Liver (tissue), 9 donors: Measurements from ENCODE around the gene PDZD2. TPM values are rescaled to one million over a fixed set of nuclear protein-coding genes. Genes with fewer than 3 reads are reported as not detected.

ENCODE experiments used
- DNase-seq: peaks from one replicate; pipeline ENCODE4 v3.0.0-alpha.2; 2017; ENCODE audit warnings: low spot score
- H3K27ac ChIP-seq, 2 donors: one replicate each; pipeline ENCODE4 v1.7.0; 2013; ENCODE audit warnings: inconsistent platforms in 2 of 2, low read length in 2 of 2, control low read depth in 1 of 2, low read depth in 1 of 2, mild to moderate bottlenecking in 1 of 2
- H3K27me3 ChIP-seq, 4 donors: one replicate each; pipeline versions ENCODE4 v1.6.1 to v1.7.0; 2013; ENCODE audit warnings: low read length in 3 of 4, inconsistent platforms in 1 of 4, mild to moderate bottlenecking in 1 of 4, moderate library complexity in 1 of 4; ENCODE audit not compliant: control insufficient read depth in 4 of 4, insufficient read depth in 4 of 4
- H3K36me3 ChIP-seq, 4 donors: one replicate each; pipeline versions ENCODE4 v1.6.1 to v1.7.0; 2013; ENCODE audit warnings: low read length in 3 of 4, mild to moderate bottlenecking in 3 of 4, low read depth in 1 of 4, moderate library complexity in 1 of 4; ENCODE audit not compliant: control insufficient read depth in 4 of 4, insufficient read depth in 3 of 4
- H3K4me1 ChIP-seq, 4 donors: one replicate each; pipeline versions ENCODE4 v1.6.1 to v1.7.0; 2013; ENCODE audit warnings: low read length in 3 of 4, mild to moderate bottlenecking in 3 of 4, moderate library complexity in 1 of 4; ENCODE audit not compliant: control insufficient read depth in 4 of 4, insufficient read depth in 4 of 4
- H3K4me3 ChIP-seq, 3 donors: one replicate each; pipeline versions ENCODE4 v1.6.1 to v1.7.0; 2013; ENCODE audit warnings: low read length in 3 of 3, control low read depth in 1 of 3, low read depth in 1 of 3, mild to moderate bottlenecking in 1 of 3
- H3K9ac ChIP-seq, 2 donors: one replicate each; pipeline ENCODE4 v1.7.0; 2013; ENCODE audit warnings: low read length in 2 of 2, mild to moderate bottlenecking in 2 of 2, moderate library complexity in 2 of 2, control low read depth in 1 of 2, low read depth in 1 of 2
- H3K9me3 ChIP-seq, 4 donors: one replicate each; pipeline versions ENCODE4 v1.6.1 to v1.7.0; 2013; ENCODE audit warnings: low read length in 3 of 4; ENCODE audit not compliant: control insufficient read depth in 4 of 4
- ATF3 ChIP-seq: IDR thresholded peaks from 2 replicates; pipeline ENCODE4 v1.6.1; 2016; ENCODE audit warnings: antibody characterized with exemption
- EGR1 ChIP-seq, 2 donors: IDR thresholded peaks; 2 replicates each; pipeline ENCODE4 v1.6.1; 2016 to 2018; ENCODE audit warnings: antibody characterized with exemption in 2 of 2, low read depth in 2 of 2
- FOXA1 ChIP-seq: IDR thresholded peaks from 2 replicates; pipeline ENCODE4 v1.6.1; 2016; ENCODE audit warnings: antibody characterized with exemption
- FOXA2 ChIP-seq: IDR thresholded peaks from 2 replicates; pipeline ENCODE4 v1.6.1; 2016; ENCODE audit warnings: antibody characterized with exemption
- HNF4G ChIP-seq: IDR thresholded peaks from 2 replicates; pipeline ENCODE4 v1.6.1; 2016; ENCODE audit warnings: antibody characterized with exemption
- JUND ChIP-seq, 2 donors: IDR thresholded peaks; 2 replicates each; pipeline ENCODE4 v1.6.1; 2016; ENCODE audit warnings: antibody characterized with exemption in 2 of 2
- NR2F2 ChIP-seq: IDR thresholded peaks from 2 replicates; pipeline ENCODE4 v1.6.1; 2016; ENCODE audit warnings: antibody characterized with exemption
- RAD21 ChIP-seq, 2 donors: IDR thresholded peaks; 2 replicates each; pipeline ENCODE4 v1.6.1; 2016; ENCODE audit warnings: antibody characterized with exemption in 2 of 2, mild to moderate bottlenecking in 2 of 2
- REST ChIP-seq: IDR thresholded peaks from 2 replicates; pipeline ENCODE4 v1.6.1; 2016; ENCODE audit warnings: antibody characterized with exemption, mild to moderate bottlenecking
- RXRA ChIP-seq, 2 donors: IDR thresholded peaks; 2 replicates each; pipeline ENCODE4 v1.6.1; 2017 to 2018; ENCODE audit warnings: antibody characterized with exemption in 2 of 2, mild to moderate bottlenecking in 1 of 2
- TAF1 ChIP-seq: conservative IDR thresholded peaks from 2 replicates; pipeline ENCODE4 v1.6.1; 2016; ENCODE audit warnings: antibody characterized with exemption, mild to moderate bottlenecking
- WGBS: extraction: QIAGEN DNeasy Blood & Tissue Kit; methylation state at CpG from one replicate; pipeline ENCODE4 v1.1.7; 2013; 5-methylcytosine and 5-hydroxymethylcytosine counted together
- polyA plus RNA-seq, 2 donors: library from polyadenylated mRNA; stranded (reverse) in 1 of 2; unstranded in 1 of 2; fragments of 200-250 nt in 1 of 2; fragments of >200 nt in 1 of 2; fragmentation: Nextera tagmentation in 1 of 2; extraction: Ambion mirVana in 1 of 2; gene quantifications; one replicate each; pipeline versions ENCODE4 v1.2.1 to v1.2.3, GENCODE V29; 2013 to 2015
- total RNA-seq, 2 donors: library from RNA; depleted of rRNA; stranded (reverse); fragments of >200 nt; gene quantifications; one replicate each; pipeline ENCODE4 v1.2.3, GENCODE V29; 2014
- TF ChIP-seq, protein P1 (sequence below): IDR thresholded peaks from 2 replicates; pipeline ENCODE4 v1.6.1; 2016; ENCODE audit warnings: antibody characterized with exemption
- donor health status: healthy.
- donor health status: healthy.
- donor health status: healthy.
- donor health status: healthy.
- donor health status: healthy.

The PDZD2 gene
- total and polyA plus RNA-seq, 4 donors, result 0.27 to 1.1 (median 0.54) TPM

GRCh38 chr5:32042551-32042961, 403.6 kb downstream of the PDZD2 start:
- 64% methylated on average over 7 of the region's 7 CpGs for WGBS
- Histone ChIP-seq H3K27me3 (no peaks in the 10 kb centered on the region), H3K4me3 (no peak overlapping the region), H3K9ac (no peak overlapping the region), H3K27ac (no peak overlapping the region), H3K9me3 (peaks cover 0 to 3% (median 0%) of the 10 kb centered on the region in 4 donors), H3K36me3 (no peaks in the 10 kb centered on the region), H3K4me1 (no peaks in the 10 kb centered on the region)
- TF ChIP-seq FOXA1 (no peak), REST (no peak), NR2F2 (peak; percentile 72)
- no peak for DNase-seq

DNA sequence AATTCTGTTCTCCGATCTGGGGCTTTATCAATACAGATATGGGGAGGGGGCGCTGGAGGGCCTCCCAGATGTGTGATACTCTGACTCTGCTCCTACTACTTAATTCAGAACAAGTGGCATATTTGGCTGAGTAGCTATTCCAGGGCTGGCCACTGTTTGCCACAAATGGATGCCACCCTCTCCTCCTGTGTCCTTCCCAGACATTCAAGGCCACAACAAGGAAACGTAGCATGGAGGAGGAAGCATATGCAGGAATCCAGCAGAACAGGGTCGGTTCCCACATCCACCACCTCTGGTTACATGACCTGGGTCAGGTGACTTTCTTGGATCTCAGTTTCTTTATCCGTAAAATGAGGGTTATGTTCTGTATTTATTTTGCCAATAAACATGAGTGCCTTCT, 404.2 kb downstream of the PDZD2 start:
- H3K27ac ChIP-seq, result no peak overlapping the region
- TF ChIP-seq HNF4G (no peak), RAD21 (IDR thresholded peaks at IDR 0.05) (no peak), NR2F2 (no peak), RXRA (IDR thresholded peaks at IDR 0.05) (no peak), FOXA1 (no peak), TAF1 (no peak), ATF3 (no peak), REST (no peak), FOXA2 (no peak), EGR1 (IDR thresholded peaks at IDR 0.05; ENCODE audit: low read depth in 2 of 2) (no peak), JUND (IDR thresholded peaks at IDR 0.05) (no peak)
- TF ChIP-seq, protein P1, sequence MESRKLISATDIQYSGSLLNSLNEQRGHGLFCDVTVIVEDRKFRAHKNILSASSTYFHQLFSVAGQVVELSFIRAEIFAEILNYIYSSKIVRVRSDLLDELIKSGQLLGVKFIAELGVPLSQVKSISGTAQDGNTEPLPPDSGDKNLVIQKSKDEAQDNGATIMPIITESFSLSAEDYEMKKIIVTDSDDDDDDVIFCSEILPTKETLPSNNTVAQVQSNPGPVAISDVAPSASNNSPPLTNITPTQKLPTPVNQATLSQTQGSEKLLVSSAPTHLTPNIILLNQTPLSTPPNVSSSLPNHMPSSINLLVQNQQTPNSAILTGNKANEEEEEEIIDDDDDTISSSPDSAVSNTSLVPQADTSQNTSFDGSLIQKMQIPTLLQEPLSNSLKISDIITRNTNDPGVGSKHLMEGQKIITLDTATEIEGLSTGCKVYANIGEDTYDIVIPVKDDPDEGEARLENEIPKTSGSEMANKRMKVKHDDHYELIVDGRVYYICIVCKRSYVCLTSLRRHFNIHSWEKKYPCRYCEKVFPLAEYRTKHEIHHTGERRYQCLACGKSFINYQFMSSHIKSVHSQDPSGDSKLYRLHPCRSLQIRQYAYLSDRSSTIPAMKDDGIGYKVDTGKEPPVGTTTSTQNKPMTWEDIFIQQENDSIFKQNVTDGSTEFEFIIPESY, result no peak
- H3K4me3 ChIP-seq, result no peak overlapping the region
- no peaks in the 10 kb centered on the region for H3K4me1 ChIP-seq
- H3K9ac ChIP-seq, result no peak overlapping the region
- DNase-seq, result no peak
- no peaks in the 10 kb centered on the region for H3K36me3 ChIP-seq
- H3K27me3 ChIP-seq, result peaks cover 0 to under 1% (median 0%) of the 10 kb centered on the region in 4 donors
- 81% methylated on average over 5 of the region's 5 CpGs for WGBS
- peaks cover 0 to 3% (median 0%) of the 10 kb centered on the region in 4 donors for H3K9me3 ChIP-seq
